SK-N-SH treated with all-trans-retinoic acid at 6 μM for 48 hours (cell line): ENCODE data around the gene MAGEA8.

ENCODE experiments used
- CREB5 ChIP-seq: fragments of 250-450 bp; sonication (Bioruptor Pico); IDR thresholded peaks from 2 replicates; pipeline ENCODE4 v1.5.1; 2020; ENCODE audit warnings: low read depth, mild to moderate bottlenecking, moderate library complexity
- CSRNP3 ChIP-seq: fragments of 250-450 bp; sonication (Bioruptor Pico); IDR thresholded peaks from 2 replicates; pipeline ENCODE4 v1.5.1; 2021; ENCODE audit warnings: mild to moderate bottlenecking, moderate library complexity
- GLIS3 ChIP-seq: fragments of 250-450 bp; sonication (Bioruptor Pico); IDR thresholded peaks from 2 replicates; pipeline ENCODE4 v1.5.0; 2020; ENCODE audit warnings: mild to moderate bottlenecking, moderate library complexity
- PATZ1 ChIP-seq: fragments of 250-450 bp; sonication (Bioruptor Pico); IDR thresholded peaks from 2 replicates; pipeline ENCODE4 v1.8.0; 2020; ENCODE audit warnings: mild to moderate bottlenecking, moderate library complexity, borderline replicate concordance
- TCF4 ChIP-seq: fragments of 250-450 bp; sonication (Bioruptor Pico); IDR thresholded peaks from 2 replicates; pipeline ENCODE4 v1.8.0; 2021; ENCODE audit warnings: mild to moderate bottlenecking, moderate library complexity, borderline replicate concordance
- ZNF70 ChIP-seq: fragments of 450-650 bp; formaldehyde crosslinking; IDR thresholded peaks from 2 replicates; pipeline ENCODE4 v1.5.0; 2020; ENCODE audit warnings: mild to moderate bottlenecking, moderate library complexity

- TF ChIP-seq ZNF70 (CRISPR knock-in tag) (no peak), CREB5 (CRISPR knock-in tag) (no peak), PATZ1 (CRISPR knock-in tag) (no peak), CSRNP3 (no peak), GLIS3 (CRISPR knock-in tag) (no peak), TCF4 (CRISPR knock-in tag) (no peak)
Observed at GRCh38 chrX:149831473-149831872, 49.5 kb upstream of the MAGEA8 start.
